Mesenchymal stem cell (in vitro differentiated cells and primary cell): ENCODE measurements around the gene OTOS.

Experiments used
- DNase-seq: peaks from one replicate; pipeline ENCODE4 v3.0.0-alpha.2; 2013
- H2AFZ ChIP-seq: one replicate; pipeline ENCODE4 v1.6.1; 2013; ENCODE audit warnings: low read depth, mild to moderate bottlenecking, control low read depth, inconsistent platforms, low read length, moderate library complexity
- H2AK5ac ChIP-seq: 2 replicates; pipeline ENCODE4 v1.6.1; 2013; ENCODE audit warnings: low read length, moderate library complexity, mild to moderate bottlenecking, inconsistent platforms; ENCODE audit not compliant: severe bottlenecking
- H2BK120ac ChIP-seq: one replicate; pipeline ENCODE4 v1.6.1; 2013; ENCODE audit warnings: low read depth, mild to moderate bottlenecking, inconsistent platforms, low read length, moderate library complexity
- H2BK12ac ChIP-seq, 2 experiments: one replicate each; pipeline ENCODE4 v1.6.1; 2013; ENCODE audit warnings: inconsistent platforms in 2 of 2, low read length in 2 of 2, mild to moderate bottlenecking in 2 of 2, moderate library complexity in 2 of 2, control low read depth in 1 of 2
- H2BK15ac ChIP-seq: one replicate; pipeline ENCODE4 v1.6.1; 2013; ENCODE audit warnings: mild to moderate bottlenecking, low read depth, inconsistent platforms; ENCODE audit not compliant: poor library complexity, severe bottlenecking
- H2BK5ac ChIP-seq: 2 replicates; pipeline ENCODE4 v1.6.1; 2013; ENCODE audit warnings: low read depth, mild to moderate bottlenecking, low read length, control low read depth, inconsistent platforms; ENCODE audit not compliant: poor library complexity, severe bottlenecking
- H3K14ac ChIP-seq, 2 experiments: one replicate each; pipeline ENCODE4 v1.6.1; 2013; ENCODE audit warnings: inconsistent platforms in 2 of 2, low read length in 2 of 2, control low read depth in 1 of 2, mild to moderate bottlenecking in 1 of 2, moderate library complexity in 1 of 2
- H3K18ac ChIP-seq, 2 experiments: one replicate each; pipeline ENCODE4 v1.6.1; 2013; ENCODE audit warnings: inconsistent platforms in 2 of 2, low read length in 2 of 2, control low read depth in 1 of 2, low read depth in 1 of 2, mild to moderate bottlenecking in 1 of 2
- H3K23ac ChIP-seq, 2 experiments: one replicate each; pipeline ENCODE4 v1.6.1; 2013; ENCODE audit warnings: inconsistent platforms in 2 of 2, low read length in 2 of 2, mild to moderate bottlenecking in 2 of 2, moderate library complexity in 2 of 2, control low read depth in 1 of 2
- H3K27ac ChIP-seq: 2 replicates; pipeline ENCODE4 v1.5.1; 2013; ENCODE audit warnings: mild to moderate bottlenecking, moderate library complexity, low read length, control low read depth, inconsistent platforms; ENCODE audit not compliant: poor library complexity, severe bottlenecking
- H3K27me3 ChIP-seq, 2 experiments: 2 replicates each; pipeline versions ENCODE4 v1.6.1 to v1.7.0; 2013; ENCODE audit warnings: low read length in 2 of 2, mild to moderate bottlenecking in 2 of 2, moderate library complexity in 2 of 2, control low read depth in 1 of 2, inconsistent platforms in 1 of 2; ENCODE audit not compliant: control insufficient read depth in 1 of 2, insufficient read depth in 1 of 2
- H3K36me3 ChIP-seq, 2 experiments: 2 replicates each; pipeline versions ENCODE4 v1.6.1 to v1.7.0; 2013; ENCODE audit warnings: low read length in 2 of 2, control low read depth in 1 of 2, inconsistent platforms in 1 of 2, low read depth in 1 of 2, mild to moderate bottlenecking in 1 of 2; ENCODE audit not compliant: insufficient read depth in 2 of 2, control insufficient read depth in 1 of 2
- H3K4ac ChIP-seq, 2 experiments: one replicate each; pipeline ENCODE4 v1.6.1; 2013; ENCODE audit warnings: inconsistent platforms in 2 of 2, low read length in 2 of 2, mild to moderate bottlenecking in 2 of 2, moderate library complexity in 2 of 2, control low read depth in 1 of 2, low read depth in 1 of 2
- H3K4me1 ChIP-seq: 2 replicates; pipeline ENCODE4 v1.6.1; 2013; ENCODE audit warnings: low read depth, low read length, control low read depth; ENCODE audit not compliant: control insufficient read depth, insufficient read depth
- H3K4me2 ChIP-seq: 2 replicates; pipeline ENCODE4 v1.6.1; 2013; ENCODE audit warnings: low read length, mild to moderate bottlenecking, inconsistent platforms; ENCODE audit not compliant: poor library complexity, severe bottlenecking
- H3K4me3 ChIP-seq, 2 experiments: 2 replicates each; pipeline versions ENCODE4 v1.5.1 to v1.7.0; 2013; ENCODE audit warnings: low read length in 2 of 2, mild to moderate bottlenecking in 2 of 2, control low read depth in 1 of 2, low read depth in 1 of 2; ENCODE audit not compliant: insufficient read depth in 1 of 2
- H3K79me1 ChIP-seq: replicated peaks from 2 replicates; pipeline ENCODE4 v1.6.1; 2013; ENCODE audit warnings: mild to moderate bottlenecking, control low read depth, low read length, inconsistent platforms; ENCODE audit not compliant: poor library complexity, severe bottlenecking
- H3K9ac ChIP-seq: 2 replicates; pipeline ENCODE4 v1.7.0; 2013; ENCODE audit warnings: mild to moderate bottlenecking, low read length, moderate library complexity
- H3K9me3 ChIP-seq: 2 replicates; pipeline ENCODE4 v1.7.0; 2013; ENCODE audit warnings: mild to moderate bottlenecking, low read length; ENCODE audit not compliant: control insufficient read depth
- H4K8ac ChIP-seq: one replicate; pipeline ENCODE4 v1.6.1; 2013; ENCODE audit warnings: inconsistent platforms, mild to moderate bottlenecking, low read length, moderate library complexity
- H4K91ac ChIP-seq: one replicate; pipeline ENCODE4 v1.6.1; 2013; ENCODE audit warnings: mild to moderate bottlenecking, low read length, inconsistent platforms
- WGBS: methylation state at CpG from one replicate; pipeline ENCODE4 v1.1.7; 2013; ENCODE audit warnings: mixed read lengths; 5-methylcytosine and 5-hydroxymethylcytosine counted together

The OTOS gene

GRCh38 chr2:240169486-240170353, 29.3 kb upstream of the OTOS start:
- H3K4me2 ChIP-seq, result no peak overlapping the region
- no peak overlapping the region for H2AK5ac ChIP-seq
- no peak overlapping the region for H2AFZ ChIP-seq
- peaks cover 4% of the 10 kb centered on the region for H3K9me3 ChIP-seq
- no peak overlapping the region for H2BK15ac ChIP-seq
- no peak overlapping the region for H3K14ac ChIP-seq
- no peak overlapping the region for H2BK120ac ChIP-seq
- no peak overlapping the region for H2BK5ac ChIP-seq
- H3K4me3 ChIP-seq, result no peak overlapping the region
- H3K9ac ChIP-seq, result no peak overlapping the region
- H3K36me3 ChIP-seq, result no peaks in the 10 kb centered on the region
- H3K4ac ChIP-seq, result no peak overlapping the region
- WGBS, result 75% methylated on average over 15 of the region's 15 CpGs
- H3K27me3 ChIP-seq, result peaks cover 0 to 77% of the 10 kb centered on the region in 2 experiments
- no peak overlapping the region for H3K23ac ChIP-seq
- H3K79me1 ChIP-seq, result no peaks in the 10 kb centered on the region
- DNase-seq, result no peak
- H3K4me1 ChIP-seq, result no peaks in the 10 kb centered on the region
- H4K91ac ChIP-seq, result no peak overlapping the region
- H3K27ac ChIP-seq, result no peak overlapping the region
- no peak overlapping the region for H2BK12ac ChIP-seq
- H4K8ac ChIP-seq, result no peak overlapping the region
- no peak overlapping the region for H3K18ac ChIP-seq

- H3K23ac ChIP-seq, result no peak overlapping the region
- H3K9ac ChIP-seq, result no peak overlapping the region
- 78% methylated on average over 26 of the region's 26 CpGs for WGBS
- no peak overlapping the region for H4K8ac ChIP-seq
- H3K27ac ChIP-seq, result no peak overlapping the region
- no peak overlapping the region for H4K91ac ChIP-seq
- H3K18ac ChIP-seq, result no peak overlapping the region
- H3K27me3 ChIP-seq, result peaks cover 0 to 68% of the 10 kb centered on the region in 2 experiments
- no peak overlapping the region for H3K4ac ChIP-seq
- peaks cover 4% of the 10 kb centered on the region for H3K9me3 ChIP-seq
- H3K4me1 ChIP-seq, result no peaks in the 10 kb centered on the region
- no peak overlapping the region for H2AFZ ChIP-seq
- H3K4me2 ChIP-seq, result no peak overlapping the region
- DNase-seq, result no peak
- no peak overlapping the region for H2BK5ac ChIP-seq
- H3K79me1 ChIP-seq, result no peaks in the 10 kb centered on the region
- H3K36me3 ChIP-seq, result no peaks in the 10 kb centered on the region
- H3K14ac ChIP-seq, result no peak overlapping the region
- H2BK15ac ChIP-seq, result no peak overlapping the region
- no peak overlapping the region for H2BK120ac ChIP-seq
- H2BK12ac ChIP-seq, result no peak overlapping the region
- H2AK5ac ChIP-seq, result no peak overlapping the region
- H3K4me3 ChIP-seq, result no peak overlapping the region
Measured at GRCh38 chr2:240168546-240169361, 28.3 kb upstream of the OTOS start.

GRCh38 chr2:240168041-240168440, 27.6 kb upstream of the OTOS start:
- Histone ChIP-seq H3K18ac (no peak overlapping the region), H2BK12ac (no peak overlapping the region), H4K8ac (no peak overlapping the region), H3K4me3 (no peak overlapping the region), H3K36me3 (no peaks in the 10 kb centered on the region), H3K4ac (no peak overlapping the region), H3K27ac (no peak overlapping the region), H2BK5ac (no peak overlapping the region), H3K23ac (no peak overlapping the region), H3K14ac (no peak overlapping the region), H3K27me3 (peaks cover 0 to 66% of the 10 kb centered on the region in 2 experiments), H3K79me1 (no peaks in the 10 kb centered on the region), H2AK5ac (no peak overlapping the region), H3K4me2 (no peak overlapping the region), H3K4me1 (no peaks in the 10 kb centered on the region), H2BK15ac (no peak overlapping the region), H4K91ac (no peak overlapping the region), H3K9ac (no peak overlapping the region), H3K9me3 (peaks cover 4% of the 10 kb centered on the region), H2AFZ (no peak overlapping the region), H2BK120ac (no peak overlapping the region)
- no peak for DNase-seq
- 77% methylated on average over 18 of the region's 18 CpGs for WGBS

- Histone ChIP-seq H3K9me3 (peaks cover 4% of the 10 kb centered on the region), H3K9ac (no peak overlapping the region), H3K27me3 (peaks cover 0 to 66% of the 10 kb centered on the region in 2 experiments), H2BK12ac (no peak overlapping the region), H2BK15ac (no peak overlapping the region), H3K14ac (no peak overlapping the region), H3K4me1 (no peaks in the 10 kb centered on the region), H2AK5ac (no peak overlapping the region), H2AFZ (no peak overlapping the region), H3K36me3 (no peaks in the 10 kb centered on the region), H3K18ac (no peak overlapping the region), H4K91ac (no peak overlapping the region), H2BK120ac (no peak overlapping the region), H3K4ac (no peak overlapping the region), H2BK5ac (no peak overlapping the region), H3K79me1 (no peaks in the 10 kb centered on the region), H3K4me2 (no peak overlapping the region), H3K27ac (no peak overlapping the region), H4K8ac (no peak overlapping the region), H3K4me3 (no peak overlapping the region), H3K23ac (no peak overlapping the region)
- 85% methylated on average over 9 of the region's 9 CpGs for WGBS
- no peak for DNase-seq
Measured at GRCh38 chr2:240167588-240167880, 27.1 kb upstream of the OTOS start.
